ENCODE results near the gene EEF1AKMT3.

GRCh38 chr12:57741844-57742738, 30.3 kb upstream of the EEF1AKMT3 start:
- TF ChIP-seq CTCF (conservative IDR thresholded peaks at IDR 0.05): no peak
- TF ChIP-seq ZFX (IDR thresholded peaks at IDR 0.05): no peak
